Measurements from ENCODE around the gene TOM1L1.

DNA sequence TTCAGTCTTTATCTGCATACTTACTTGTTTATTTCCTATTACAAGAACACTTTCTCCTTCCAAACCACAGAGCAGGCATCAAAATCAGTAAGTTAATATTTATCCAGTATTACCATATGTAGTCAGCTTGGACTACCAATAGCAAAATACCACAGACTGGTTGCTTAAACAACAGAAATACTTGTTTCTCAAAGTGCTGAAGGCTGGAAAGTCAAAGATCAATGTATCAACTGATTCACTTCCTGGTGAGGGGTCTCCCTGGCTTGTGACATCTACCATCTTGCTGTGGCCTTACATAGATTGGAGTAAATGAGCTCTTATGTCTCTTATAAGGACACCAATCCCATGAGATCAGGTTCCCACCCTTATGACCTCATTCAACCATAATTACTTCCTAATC lies 70.5 kb downstream of the TOM1L1 start:
- TF ChIP-seq, protein P1, sequence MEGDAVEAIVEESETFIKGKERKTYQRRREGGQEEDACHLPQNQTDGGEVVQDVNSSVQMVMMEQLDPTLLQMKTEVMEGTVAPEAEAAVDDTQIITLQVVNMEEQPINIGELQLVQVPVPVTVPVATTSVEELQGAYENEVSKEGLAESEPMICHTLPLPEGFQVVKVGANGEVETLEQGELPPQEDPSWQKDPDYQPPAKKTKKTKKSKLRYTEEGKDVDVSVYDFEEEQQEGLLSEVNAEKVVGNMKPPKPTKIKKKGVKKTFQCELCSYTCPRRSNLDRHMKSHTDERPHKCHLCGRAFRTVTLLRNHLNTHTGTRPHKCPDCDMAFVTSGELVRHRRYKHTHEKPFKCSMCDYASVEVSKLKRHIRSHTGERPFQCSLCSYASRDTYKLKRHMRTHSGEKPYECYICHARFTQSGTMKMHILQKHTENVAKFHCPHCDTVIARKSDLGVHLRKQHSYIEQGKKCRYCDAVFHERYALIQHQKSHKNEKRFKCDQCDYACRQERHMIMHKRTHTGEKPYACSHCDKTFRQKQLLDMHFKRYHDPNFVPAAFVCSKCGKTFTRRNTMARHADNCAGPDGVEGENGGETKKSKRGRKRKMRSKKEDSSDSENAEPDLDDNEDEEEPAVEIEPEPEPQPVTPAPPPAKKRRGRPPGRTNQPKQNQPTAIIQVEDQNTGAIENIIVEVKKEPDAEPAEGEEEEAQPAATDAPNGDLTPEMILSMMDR (IDR thresholded peaks at IDR 0.05): no peak
- TF ChIP-seq POLR2A (IDR thresholded peaks at IDR 0.05): no peak
